GM12892 (cell line): ENCODE data around the gene TIMP3.

ENCODE experiments used
- DNase-seq: peaks from one replicate; pipeline ENCODE4 v3.0.0; 2011; ENCODE audit not compliant: insufficient read length
- FAIRE-seq: peaks from 2 replicates; lab custom pipeline; 2011; peaks lifted over from hg19 to GRCh38; lab: Jason Lieb, UNC
- POLR2A ChIP-seq: IDR thresholded peaks from 2 replicates; pipeline ENCODE4 v1.6.1; 2011; ENCODE audit warnings: low read depth, low read length, control low read depth
- POLR2AphosphoS5 ChIP-seq: IDR thresholded peaks from 2 replicates; pipeline ENCODE4 v1.6.1; 2011; ENCODE audit warnings: low read depth, low read length, control low read depth
- TAF1 ChIP-seq: IDR thresholded peaks from 2 replicates; pipeline ENCODE4 v1.6.1; 2011; ENCODE audit warnings: low read depth, mild to moderate bottlenecking, control low read depth, low read length, borderline replicate concordance

Gene TIMP3

GRCh38 chr22:32882774-32883530 is 81.4 kb downstream of the TIMP3 start:
- TF ChIP-seq POLR2AphosphoS5 (no peak), POLR2A (no peak), TAF1 (no peak)
- DNase-seq: no peak
- FAIRE-seq: no peak

GRCh38 chr22:32887324-32887980 is 85.9 kb downstream of the TIMP3 start:
- DNase-seq (no peak), FAIRE-seq (no peak)
- no peak for TF ChIP-seq POLR2A

GRCh38 chr22:32888976-32889375 is 87.5 kb downstream of the TIMP3 start:
- TF ChIP-seq POLR2A: no peak
- no peak for TF ChIP-seq POLR2AphosphoS5
- TF ChIP-seq TAF1: no peak
- no peak for FAIRE-seq
- no peak for DNase-seq

- FAIRE-seq (no peak), DNase-seq (no peak)
- TF ChIP-seq POLR2A (no peak), POLR2AphosphoS5 (no peak), TAF1 (no peak)
Measured at GRCh38 chr22:32896891-32897290, 95.4 kb downstream of the TIMP3 start.

GRCh38 chr22:32897400-32897799 is 95.9 kb downstream of the TIMP3 start:
- DNase-seq: no peak
- TF ChIP-seq TAF1: no peak
- no peak for FAIRE-seq

- FAIRE-seq (no peak), DNase-seq (no peak)
- no peak for TF ChIP-seq POLR2A
- TF ChIP-seq POLR2AphosphoS5: no peak
- TF ChIP-seq TAF1: no peak
Measured at GRCh38 chr22:32900886-32901635, 99.6 kb downstream of the TIMP3 start.

- TF ChIP-seq POLR2AphosphoS5 (no peak), TAF1 (no peak), POLR2A (no peak)
- DNase-seq (no peak), FAIRE-seq (no peak)
Measured at GRCh38 chr22:32901925-32902324, 100.4 kb downstream of the TIMP3 start.

GRCh38 chr22:32903507-32903906 is 102.0 kb downstream of the TIMP3 start:
- DNase-seq (no peak), FAIRE-seq (no peak)
- TF ChIP-seq POLR2AphosphoS5 (no peak), TAF1 (no peak), POLR2A (no peak)

GRCh38 chr22:32904044-32904443 is 102.5 kb downstream of the TIMP3 start:
- DNase-seq (no peak), FAIRE-seq (no peak)
- no peak for TF ChIP-seq TAF1

GRCh38 chr22:32905400-32905799 is 103.9 kb downstream of the TIMP3 start:
- no peak for FAIRE-seq
- TF ChIP-seq TAF1 (no peak), POLR2A (no peak)
- DNase-seq: no peak

GRCh38 chr22:32909581-32910428 is 108.3 kb downstream of the TIMP3 start:
- FAIRE-seq (no peak), DNase-seq (no peak)
- TF ChIP-seq POLR2AphosphoS5 (no peak), TAF1 (no peak), POLR2A (no peak)

- no peak for TF ChIP-seq POLR2A
- TF ChIP-seq TAF1: no peak
- DNase-seq: no peak
- FAIRE-seq: no peak
Measured at GRCh38 chr22:32910429-32910772, 108.9 kb downstream of the TIMP3 start.
